Embryonic facial prominence (tissue), 1 donor: ENCODE measurements around the gene ACBD4.
A peak's percentile ranks its signal among the peaks of the same experiment; 100 is the strongest.

Experiments
- DNase-seq: peaks from one replicate; pipeline ENCODE4 v3.0.0-alpha.2; 2016; ENCODE audit errors: extremely low spot score

The ACBD4 gene

DNA sequence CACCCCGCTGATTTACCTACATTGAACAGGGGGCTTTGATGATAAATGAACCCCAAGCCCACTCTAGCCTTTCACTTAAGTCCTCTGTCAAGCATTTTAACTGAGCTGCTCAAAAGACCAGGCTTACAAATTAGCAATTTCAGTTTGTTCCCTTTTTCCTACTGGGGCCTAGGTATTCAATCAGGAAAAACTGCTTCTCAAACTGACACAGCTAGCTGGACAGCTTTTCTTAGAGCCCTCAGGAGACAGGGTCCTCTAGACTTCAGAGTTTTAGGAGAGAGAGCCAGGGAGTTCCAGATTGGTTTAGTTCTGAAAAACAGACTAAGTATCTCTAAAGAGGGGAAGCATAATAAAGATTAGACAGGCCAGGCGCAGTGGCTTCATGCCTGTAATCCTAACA is 20.0 kb downstream of the ACBD4 start:
- peak; percentile 3 for DNase-seq

DNA sequence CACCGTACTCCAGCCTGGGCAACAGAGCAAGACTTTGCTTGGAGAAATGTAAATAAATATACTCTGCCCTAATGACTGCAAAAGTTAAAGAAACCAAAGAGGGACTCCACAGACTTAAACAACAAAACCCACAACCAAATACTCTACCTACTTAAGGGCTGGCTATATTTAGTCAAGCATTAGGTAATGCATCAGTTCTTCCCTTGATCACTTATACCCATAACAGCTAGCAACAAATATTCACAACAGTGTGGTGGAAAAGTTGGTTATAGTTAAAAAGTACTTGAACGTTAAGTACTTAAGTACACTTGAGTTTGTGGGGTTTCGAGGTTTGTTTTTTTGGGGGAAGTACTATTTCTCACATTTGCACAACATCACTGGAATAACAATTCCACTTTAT is 20.8 kb downstream of the ACBD4 start:
- DNase-seq = peak; percentile 3

DNA sequence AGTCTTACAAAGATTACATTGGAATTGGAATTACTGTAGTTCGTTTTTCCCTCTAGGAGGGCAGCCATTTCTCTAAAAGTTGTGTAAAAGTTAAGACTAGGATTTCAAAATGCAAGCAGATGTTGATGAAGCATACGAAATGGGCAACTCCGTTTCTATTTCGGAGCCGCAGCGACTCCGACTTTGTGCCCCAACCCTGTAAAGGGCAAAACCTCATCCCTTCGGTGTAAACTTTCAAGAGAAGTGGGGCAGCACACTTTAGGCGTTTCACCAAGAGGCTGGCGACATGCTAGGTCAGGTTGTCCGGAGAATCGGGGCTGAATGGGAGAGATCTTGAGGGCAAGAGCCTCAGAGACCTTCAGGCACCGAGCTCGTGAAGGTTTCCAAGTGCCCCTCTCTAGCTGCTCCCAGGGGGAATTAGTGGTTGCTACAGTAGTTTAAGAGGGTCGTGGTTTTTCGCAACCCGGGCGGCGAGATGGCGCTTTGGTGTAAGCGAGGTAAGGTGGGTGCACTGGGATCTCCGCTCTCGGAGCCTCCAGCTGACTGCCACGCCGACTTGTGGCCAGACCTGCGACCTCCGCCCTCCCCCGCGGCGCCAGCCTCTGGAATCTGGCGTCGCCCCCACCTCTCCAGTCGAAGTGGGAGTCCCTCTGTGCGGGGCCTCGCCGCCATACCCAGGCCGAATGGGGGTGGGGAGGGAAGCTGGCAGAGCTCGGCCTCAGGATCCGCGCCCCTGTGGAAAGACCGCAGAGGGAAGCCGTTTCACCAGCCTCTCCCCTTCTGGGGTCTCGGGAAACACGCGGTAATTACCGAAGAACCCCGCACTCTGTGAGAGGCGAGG is 25.2 kb downstream of the ACBD4 start:
- peak; percentile 49 for DNase-seq

- peak; percentile 99 for DNase-seq
These were observed 26.0 kb downstream of the ACBD4 start, which contains the start of gene HEXIM2 for GRCh38 chr17:45161288-45162024. Gene HEXIM2 (plus strand): TSS chr17:45161875. CDS start chr17:45162794, 919 bp downstream.

DNA sequence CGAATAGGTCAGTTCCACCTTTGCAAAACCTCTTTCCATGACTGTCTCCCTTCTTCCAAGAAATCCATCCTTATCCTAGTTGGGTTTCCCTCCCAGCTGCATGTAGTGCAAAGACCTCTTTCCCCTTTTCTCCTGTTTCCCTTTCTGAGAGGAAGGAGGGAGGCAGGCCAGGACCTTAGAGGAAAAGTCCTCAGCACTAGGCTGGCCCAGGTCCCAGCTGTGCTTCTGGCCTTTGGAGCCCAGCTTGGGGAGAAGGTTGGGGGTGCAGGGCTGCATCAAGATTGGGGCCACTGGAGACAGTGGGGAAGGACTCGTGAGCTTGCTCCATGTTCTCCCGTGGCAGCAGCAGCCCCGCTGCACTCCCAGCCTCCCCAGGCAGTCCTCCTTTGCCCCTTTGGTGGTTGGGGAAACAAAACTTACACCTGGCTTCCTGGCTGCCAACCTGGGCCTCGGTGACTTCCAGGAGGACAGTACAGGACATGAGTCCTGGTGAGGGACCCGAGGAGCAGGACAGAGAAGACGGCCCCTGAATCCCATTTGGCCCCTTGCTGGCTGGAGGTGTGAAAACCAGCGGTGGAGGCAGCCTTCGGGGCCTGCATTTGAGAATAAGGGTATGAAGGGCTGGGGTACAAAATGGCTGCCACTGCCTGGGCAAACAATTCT is 26.7 kb downstream of the ACBD4 start:
- DNase-seq = no peak

- no peak for DNase-seq
These were observed 29.3 kb downstream of the ACBD4 start for GRCh38 chr17:45164734-45165269.

DNA sequence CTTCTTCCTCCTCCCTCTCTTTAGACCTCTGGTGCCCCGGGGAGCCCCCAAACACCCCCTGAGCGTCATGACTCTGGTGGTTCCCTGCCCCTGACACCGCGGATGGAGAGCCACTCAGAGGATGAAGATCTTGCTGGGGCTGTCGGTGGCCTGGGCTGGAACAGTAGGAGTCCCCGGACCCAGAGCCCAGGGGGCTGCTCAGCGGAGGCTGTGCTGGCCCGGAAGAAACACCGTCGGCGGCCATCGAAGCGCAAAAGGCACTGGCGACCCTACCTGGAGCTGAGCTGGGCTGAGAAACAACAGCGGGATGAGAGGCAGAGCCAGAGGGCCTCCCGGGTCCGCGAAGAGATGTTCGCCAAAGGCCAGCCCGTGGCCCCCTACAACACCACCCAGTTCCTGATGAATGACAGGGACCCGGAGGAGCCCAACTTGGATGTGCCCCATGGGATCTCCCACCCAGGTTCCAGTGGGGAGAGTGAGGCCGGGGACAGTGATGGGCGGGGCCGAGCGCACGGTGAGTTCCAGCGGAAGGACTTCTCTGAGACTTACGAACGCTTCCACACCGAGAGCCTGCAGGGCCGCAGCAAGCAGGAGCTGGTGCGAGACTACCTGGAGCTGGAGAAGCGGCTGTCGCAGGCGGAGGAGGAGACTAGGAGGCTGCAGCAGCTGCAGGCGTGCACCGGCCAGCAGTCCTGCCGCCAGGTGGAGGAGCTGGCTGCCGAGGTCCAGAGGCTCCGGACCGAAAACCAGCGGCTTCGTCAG is 33.7 kb downstream of the ACBD4 start:
- no peak for DNase-seq

- DNase-seq = no peak
These were observed 34.9 kb downstream of the ACBD4 start for GRCh38 chr17:45170280-45170930.

DNA sequence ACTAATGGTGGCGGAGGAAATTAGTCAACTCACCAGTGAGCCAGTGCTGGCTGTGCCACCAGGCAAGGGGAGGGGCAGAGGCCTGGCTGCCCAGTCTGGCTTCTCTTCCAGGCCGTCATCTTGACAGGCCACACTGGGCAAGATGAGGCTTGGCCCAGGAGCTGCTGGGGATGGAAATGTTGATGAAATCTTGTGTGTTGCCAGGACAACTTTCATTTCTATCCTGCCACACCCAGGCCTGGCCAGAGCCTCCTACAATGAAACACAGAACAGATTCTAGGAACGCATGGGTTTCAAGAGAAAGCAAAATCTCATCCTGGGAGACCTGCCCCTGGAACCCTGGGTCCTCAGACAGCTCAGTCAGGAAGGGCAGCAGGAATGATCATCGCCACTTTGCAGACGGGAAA is 35.4 kb downstream of the ACBD4 start:
- DNase-seq = no peak

GRCh38 chr17:45171338-45172231 is 36.1 kb downstream of the ACBD4 start:
- peak; percentile 48 for DNase-seq

DNA sequence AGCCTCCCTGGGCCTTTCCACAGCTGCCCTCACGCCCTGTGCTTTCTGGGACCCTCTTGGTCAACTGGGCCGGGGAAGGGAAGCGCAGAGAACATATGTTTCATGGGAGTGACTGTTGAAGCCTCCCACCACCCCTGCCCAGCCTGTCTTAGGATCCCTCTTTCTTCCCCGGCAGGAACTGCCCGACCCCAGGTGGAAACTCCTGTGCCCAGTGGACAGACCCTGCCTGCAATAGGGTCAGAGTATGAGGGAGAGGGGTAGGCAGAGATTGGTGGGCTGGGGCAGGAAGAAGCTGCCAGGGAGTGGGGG is 36.7 kb downstream of the ACBD4 start:
- no peak for DNase-seq

GRCh38 chr17:45172541-45173286 is 37.2 kb downstream of the ACBD4 start:
- no peak for DNase-seq

GRCh38 chr17:45175759-45176115 is 40.2 kb downstream of the ACBD4 start:
- DNase-seq = no peak

DNA sequence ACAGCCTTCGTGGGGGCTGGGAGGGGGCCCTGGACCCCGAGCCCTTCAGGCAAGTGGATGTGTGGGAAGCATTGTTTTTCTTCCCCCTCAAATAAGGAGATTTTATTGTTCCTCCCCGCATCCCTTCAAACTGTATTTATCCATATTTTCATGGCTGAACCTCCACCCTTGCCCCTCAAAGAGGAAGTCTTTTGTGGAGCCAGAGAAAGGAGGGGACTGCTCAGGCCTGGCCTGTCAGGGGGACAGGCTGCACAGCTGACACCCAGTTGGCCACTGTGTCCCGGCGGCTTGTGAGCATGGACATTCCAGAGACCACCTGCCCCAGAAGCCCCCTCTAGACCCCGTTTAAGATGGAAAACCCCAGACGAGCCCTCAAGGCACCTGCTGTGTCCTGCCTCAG is 42.1 kb downstream of the ACBD4 start:
- no peak for DNase-seq

DNA sequence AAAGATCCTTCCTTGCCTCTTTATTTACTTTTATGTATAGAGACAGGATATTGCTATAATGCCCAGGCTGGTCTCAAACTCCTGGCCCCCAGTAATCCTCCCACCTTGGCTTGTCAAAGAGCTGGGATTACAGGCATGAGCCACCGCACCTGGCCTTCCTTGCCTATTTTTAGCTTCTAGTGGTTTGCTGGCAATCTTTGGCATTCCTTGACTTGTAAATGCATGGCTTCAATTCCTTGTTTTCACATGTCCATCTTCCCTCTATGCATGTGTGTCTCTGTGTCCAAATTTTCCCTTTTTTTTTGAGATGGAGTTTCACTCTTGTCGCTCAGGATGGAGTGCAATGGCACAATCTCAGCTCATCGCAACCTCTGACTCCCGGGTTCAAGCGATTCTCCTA is 48.7 kb downstream of the ACBD4 start:
- no peak for DNase-seq

DNA sequence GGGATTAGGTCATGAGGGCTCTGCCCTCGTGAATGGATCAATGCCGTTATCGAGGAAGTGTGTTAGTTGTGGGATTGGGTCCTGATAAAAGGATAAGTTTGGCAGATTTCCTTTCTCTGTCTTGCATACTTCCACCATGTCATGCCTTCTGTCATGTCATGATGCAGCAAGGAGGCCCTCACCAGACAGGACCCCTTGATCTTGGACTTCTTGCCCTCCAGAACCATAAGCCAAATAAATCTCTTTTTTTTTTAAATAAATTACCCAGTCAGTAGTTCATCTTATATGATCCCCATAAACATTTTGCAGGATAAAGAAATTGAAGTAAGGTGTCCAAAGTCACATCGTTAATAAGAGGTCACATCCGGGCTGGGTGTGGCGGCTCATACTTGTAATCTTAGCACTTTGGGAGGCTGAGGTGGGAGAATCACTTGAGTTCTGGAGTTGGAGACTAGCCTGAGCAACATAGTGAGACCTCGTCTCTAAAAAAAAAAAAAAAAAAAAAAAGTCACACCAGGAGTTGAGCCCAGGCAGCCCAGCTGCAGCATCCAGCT is 51.4 kb downstream of the ACBD4 start:
- DNase-seq = no peak

DNA sequence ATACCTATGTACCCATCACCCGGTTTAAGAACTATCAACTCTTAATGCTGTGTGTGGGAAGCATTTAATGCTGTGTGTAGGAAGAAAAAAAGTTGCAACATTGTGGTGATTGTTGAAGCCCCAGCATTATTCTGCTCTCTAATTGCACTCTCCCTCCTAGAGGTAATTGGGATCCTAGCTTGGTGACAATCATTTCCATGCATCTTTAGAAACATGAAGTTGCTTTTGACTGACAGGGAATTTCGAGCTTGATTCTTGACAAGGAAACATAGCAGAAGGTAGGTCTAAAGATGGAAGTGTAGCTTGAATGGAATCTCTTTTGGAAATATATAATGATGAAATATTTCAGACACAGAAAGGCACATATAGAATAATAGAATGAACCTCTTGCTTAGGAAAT is 53.5 kb downstream of the ACBD4 start:
- DNase-seq = no peak

GRCh38 chr17:45190503-45191255 is 55.2 kb downstream of the ACBD4 start:
- DNase-seq = no peak
